ENCODE results near the gene PRKCH. TPM values are rescaled to one million over a fixed set of nuclear protein-coding genes. Genes with fewer than 3 reads are reported as not detected.

The PRKCH gene
- total RNA-seq, 1 donor from 2014 or later = 6.6 TPM

GRCh38 chr14:61488417-61489401 is 167.3 kb downstream of the PRKCH start:
- DNase-seq (ENCODE audit: low read depth) = no peak

DNA sequence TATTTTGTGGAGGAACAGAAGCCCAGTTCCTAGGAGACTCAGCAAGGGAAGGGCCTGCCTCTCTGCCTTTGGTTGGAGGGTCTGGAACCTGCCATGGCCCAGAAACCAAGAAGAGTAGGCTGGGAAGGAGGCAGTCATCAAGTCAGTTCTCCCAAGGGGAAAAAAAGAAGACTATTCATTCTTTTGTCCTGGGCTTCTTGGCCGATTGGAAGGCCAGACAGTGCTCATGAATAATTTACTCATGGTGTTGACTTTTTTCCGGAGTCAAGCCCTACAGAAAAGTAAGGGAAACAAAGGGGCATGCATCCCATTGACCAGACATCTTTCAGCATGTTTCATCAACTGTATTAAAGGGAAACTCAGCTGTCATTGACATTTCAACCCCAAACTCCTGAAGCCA is 168.1 kb downstream of the PRKCH start:
- no peak for DNase-seq (ENCODE audit: low read depth)

DNA sequence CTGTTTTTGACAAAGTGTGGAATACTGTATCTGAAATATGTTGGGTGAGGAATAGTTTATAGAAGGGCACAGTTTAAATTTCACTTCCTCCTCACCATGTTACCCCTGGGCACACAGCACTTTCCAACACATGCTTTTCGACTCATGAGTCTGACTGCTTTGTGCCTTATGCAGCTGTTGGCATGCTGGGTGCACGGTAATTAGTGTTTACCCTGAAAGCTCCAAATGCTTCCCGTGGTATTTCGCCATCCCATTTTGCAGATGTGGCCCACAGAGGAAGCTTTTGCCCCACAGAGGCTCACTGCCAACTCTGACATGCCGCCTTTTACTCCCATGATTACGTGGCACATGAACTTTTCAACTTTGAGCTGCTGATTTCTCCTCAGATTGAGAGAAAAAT is 168.6 kb downstream of the PRKCH start:
- DNase-seq (ENCODE audit: low read depth) = no peak

DNA sequence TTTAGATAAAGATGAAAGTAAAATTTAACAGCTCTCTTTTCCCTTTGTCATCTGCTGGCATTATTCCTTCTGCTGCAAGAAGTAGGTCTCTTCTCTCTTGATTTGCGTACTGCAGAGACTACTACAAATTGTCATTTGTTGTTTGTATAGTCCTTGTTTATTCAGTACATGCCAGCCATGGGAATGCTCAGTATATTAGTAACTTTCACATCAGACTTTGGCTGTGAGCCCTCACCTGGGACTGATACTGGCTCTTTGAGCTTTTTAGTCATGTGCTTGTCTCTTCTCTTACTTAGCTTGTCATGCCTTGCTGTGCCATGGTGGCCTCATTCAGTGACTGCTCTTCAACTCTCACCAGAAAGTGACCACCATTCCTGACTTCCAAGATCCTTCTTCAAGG is 169.8 kb downstream of the PRKCH start:
- peak; percentile 81 for DNase-seq (ENCODE audit: low read depth)

GRCh38 chr14:61491876-61492434 is 170.6 kb downstream of the PRKCH start:
- peak; percentile 82 for DNase-seq (ENCODE audit: low read depth)

- no peak for DNase-seq (ENCODE audit: low read depth)
These were observed 171.1 kb downstream of the PRKCH start for GRCh38 chr14:61492474-61492873.

DNA sequence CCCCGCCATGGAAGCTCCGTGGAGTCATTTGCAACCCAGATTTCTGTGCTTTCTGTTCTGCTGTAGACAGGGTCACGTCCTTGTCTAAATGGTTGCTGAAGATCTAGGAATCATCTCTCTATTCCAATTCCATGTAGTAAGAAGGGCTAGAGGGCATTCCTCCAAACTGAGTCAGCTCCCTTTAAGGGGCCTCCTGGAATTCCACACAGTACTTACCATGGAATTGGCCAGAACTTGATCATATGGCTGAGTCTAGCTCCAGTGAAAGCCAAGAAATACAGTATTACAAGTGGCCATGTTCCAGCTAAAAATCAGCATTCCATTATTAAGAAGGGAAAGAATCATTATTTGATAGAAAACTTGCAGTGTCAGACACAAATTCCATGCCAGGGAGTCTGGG is 171.9 kb downstream of the PRKCH start:
- peak; percentile 90 for DNase-seq (ENCODE audit: low read depth)

- no peak for DNase-seq (ENCODE audit: low read depth)
These were observed 172.6 kb downstream of the PRKCH start for GRCh38 chr14:61494018-61494417.

DNA sequence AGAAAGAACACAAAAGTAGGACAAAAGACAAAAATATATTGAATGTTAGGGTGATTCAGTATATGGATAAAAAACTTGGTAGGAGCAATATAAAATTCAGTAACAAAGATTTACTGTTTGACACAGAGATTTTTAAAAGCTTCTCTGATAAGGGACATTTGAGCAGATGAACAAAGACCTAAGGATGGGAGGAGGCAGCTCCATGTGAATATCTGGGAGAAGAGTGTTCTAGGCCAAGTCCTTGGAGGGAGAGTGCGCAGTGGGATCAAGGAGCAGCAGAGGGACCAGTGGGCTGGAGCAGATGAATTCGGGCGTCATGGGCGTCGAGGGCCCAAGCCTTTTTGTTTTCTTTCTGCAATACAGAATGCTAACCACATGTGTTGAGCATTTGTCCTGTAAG is 174.4 kb downstream of the PRKCH start:
- no peak for DNase-seq (ENCODE audit: low read depth)

DNA sequence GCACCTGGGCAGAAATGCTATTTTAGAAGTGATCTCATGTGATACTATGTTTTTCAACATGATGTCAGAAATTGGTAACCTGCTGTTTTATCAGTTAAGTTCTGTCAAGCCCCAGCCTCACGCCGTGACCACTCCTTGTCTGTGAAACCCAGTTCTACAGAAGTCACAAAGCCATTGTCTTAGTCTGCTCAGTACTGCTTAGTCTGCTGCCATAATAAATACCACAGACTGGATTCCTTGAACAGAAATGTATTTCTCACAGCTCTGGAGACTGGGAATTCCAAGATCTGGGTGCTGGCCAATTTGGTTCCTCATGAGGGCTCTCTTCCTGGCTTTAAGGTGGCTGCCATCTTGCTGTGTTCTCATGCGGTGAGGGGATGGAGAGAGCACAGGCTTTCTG is 176.9 kb downstream of the PRKCH start:
- peak; percentile 80 for DNase-seq (ENCODE audit: low read depth)

DNA sequence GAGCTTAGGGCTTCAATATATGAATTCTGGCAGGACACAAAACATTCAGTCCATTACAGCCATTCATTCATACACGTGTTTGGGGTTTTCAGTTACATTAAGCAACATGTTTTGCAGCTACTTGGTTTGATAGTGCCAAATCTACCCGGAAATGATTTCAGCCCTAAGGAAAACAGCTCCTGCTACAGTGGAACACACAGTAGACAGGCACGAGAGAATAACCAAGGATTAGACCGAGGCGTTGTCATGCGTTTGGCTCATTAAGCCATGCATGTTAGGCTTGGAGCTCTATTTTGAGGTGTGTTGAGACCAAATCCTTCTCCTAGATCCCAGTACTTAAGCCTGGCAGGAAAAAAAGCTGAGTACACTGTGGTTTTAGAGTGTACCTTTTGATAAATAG is 177.4 kb downstream of the PRKCH start:
- peak; percentile 74 for DNase-seq (ENCODE audit: low read depth)

GRCh38 chr14:61499991-61500390 is 178.6 kb downstream of the PRKCH start:
- no peak for DNase-seq (ENCODE audit: low read depth)

- no peak for DNase-seq (ENCODE audit: low read depth)
These were observed 180.5 kb downstream of the PRKCH start for GRCh38 chr14:61501714-61502458.

DNA sequence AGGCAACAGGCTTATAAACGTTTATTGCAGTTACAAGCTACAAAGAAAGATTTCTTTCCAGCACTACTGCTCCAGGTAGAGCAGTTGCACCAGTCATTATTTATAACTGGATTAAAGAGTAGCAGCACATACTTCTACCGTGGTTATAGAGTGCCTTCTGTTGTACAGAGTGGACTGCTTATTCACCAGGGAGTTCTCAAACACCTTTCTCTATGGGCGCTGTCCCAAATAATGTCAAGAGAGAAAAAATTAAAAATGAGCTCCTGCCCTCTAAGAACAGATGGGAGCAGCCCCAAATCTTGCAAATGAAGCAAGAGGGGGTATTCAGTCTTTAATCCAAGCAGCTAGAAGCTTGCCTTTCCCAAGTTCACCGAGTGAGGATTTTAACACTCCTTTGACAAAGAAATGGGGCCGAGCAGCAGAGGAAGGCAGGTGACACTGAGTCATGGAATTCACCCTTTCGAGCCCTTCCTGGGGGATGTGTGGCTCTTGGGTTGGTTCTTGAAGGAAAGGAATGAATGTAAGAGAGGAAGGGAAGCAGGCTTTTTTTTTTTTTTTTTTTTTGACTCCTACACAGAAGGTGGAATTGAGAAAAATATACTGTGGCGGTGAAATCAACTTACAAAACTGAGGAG is 181.2 kb downstream of the PRKCH start:
- peak; percentile 89 for DNase-seq (ENCODE audit: low read depth)

- peak; percentile 98 for DNase-seq (ENCODE audit: low read depth)
These were observed 181.9 kb downstream of the PRKCH start for GRCh38 chr14:61503167-61503801.

- DNase-seq (ENCODE audit: low read depth) = no peak
These were observed 183.5 kb downstream of the PRKCH start for GRCh38 chr14:61504901-61505300.

- DNase-seq (ENCODE audit: low read depth) = peak; percentile 86
These were observed 184.7 kb downstream of the PRKCH start for GRCh38 chr14:61505815-61506809.

- no peak for DNase-seq (ENCODE audit: low read depth)
These were observed 187.1 kb downstream of the PRKCH start for GRCh38 chr14:61508526-61508925.

DNA sequence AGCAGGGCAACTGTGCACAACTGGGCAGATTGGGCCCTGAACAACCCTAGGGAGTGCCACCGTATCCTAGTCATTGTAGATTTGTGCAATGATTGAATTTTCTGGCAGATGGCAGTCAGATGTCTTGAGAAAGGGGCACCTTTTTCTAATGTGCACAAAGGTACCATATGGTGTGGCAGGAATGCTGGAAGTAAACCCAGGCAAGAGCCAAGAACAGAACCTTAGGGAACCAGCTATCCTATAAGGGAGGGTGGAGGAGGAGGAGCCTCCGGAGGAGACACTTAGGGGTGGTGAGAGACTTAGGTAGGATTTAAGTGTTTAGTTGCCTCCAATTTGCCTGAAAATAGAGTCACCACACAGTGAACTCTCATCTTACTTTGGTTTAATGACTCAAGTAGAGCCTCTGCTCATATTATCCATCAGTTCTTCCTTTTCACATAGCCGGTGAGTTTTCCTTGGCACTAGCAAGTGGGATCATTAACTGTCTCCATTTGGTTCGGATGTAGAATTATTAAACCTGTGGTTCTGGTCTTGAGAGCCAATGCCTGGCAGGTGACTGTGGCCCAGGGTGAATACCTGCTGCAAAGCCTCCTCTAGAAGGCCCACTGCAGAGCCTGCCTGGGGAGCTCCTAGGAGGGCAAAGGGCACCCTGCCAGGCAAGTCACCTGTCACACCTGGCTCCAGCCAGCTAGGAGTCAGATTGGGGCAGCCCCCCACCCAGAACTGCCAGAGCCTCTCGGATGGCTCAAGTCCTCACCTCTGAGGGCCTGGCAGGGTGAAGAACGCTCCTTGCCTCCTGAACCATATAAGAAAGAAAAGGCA is 189.6 kb downstream of the PRKCH start:
- DNase-seq (ENCODE audit: low read depth) = peak; percentile 62

Measured in renal cortical epithelial cell (primary cell).